Femur (tissue), 1 donor: ENCODE results near the gene PSMD11.
A peak's percentile ranks its signal among the peaks of the same experiment; 100 is the strongest.

Experiments
- DNase-seq: peaks from one replicate; pipeline ENCODE4 v3.0.0-alpha.2; 2017

PSMD11 gene

GRCh38 chr17:32491371-32492263 is 47.3 kb downstream of the PSMD11 start:
- DNase-seq, result no peak

- no peak for DNase-seq
Measured at GRCh38 chr17:32492264-32492589, 47.9 kb downstream of the PSMD11 start.

- DNase-seq, result no peak
Measured at GRCh38 chr17:32492648-32493289, 48.5 kb downstream of the PSMD11 start.

- DNase-seq, result no peak
Measured at GRCh38 chr17:32493571-32493970, 49.3 kb downstream of the PSMD11 start.

GRCh38 chr17:32493976-32494513 is 49.7 kb downstream of the PSMD11 start:
- no peak for DNase-seq

- no peak for DNase-seq
Measured at GRCh38 chr17:32494621-32495358, 50.5 kb downstream of the PSMD11 start.

- DNase-seq, result peak; percentile 74
Measured at GRCh38 chr17:32495359-32496231, 51.3 kb downstream of the PSMD11 start.

- no peak for DNase-seq
Measured at GRCh38 chr17:32496395-32497073, 52.2 kb downstream of the PSMD11 start.

- no peak for DNase-seq
Measured at GRCh38 chr17:32497431-32498205, 53.3 kb downstream of the PSMD11 start.

GRCh38 chr17:32498391-32498790 is 54.1 kb downstream of the PSMD11 start:
- no peak for DNase-seq

- no peak for DNase-seq
Measured at GRCh38 chr17:32502013-32502412, 57.7 kb downstream of the PSMD11 start.

- DNase-seq, result no peak
Measured at GRCh38 chr17:32502710-32503109, 58.4 kb downstream of the PSMD11 start.

- no peak for DNase-seq
Measured at GRCh38 chr17:32503251-32504165, 59.2 kb downstream of the PSMD11 start.

GRCh38 chr17:32504166-32504990 is 60.1 kb downstream of the PSMD11 start:
- peak; percentile 70 for DNase-seq

GRCh38 chr17:32508926-32509325 is 64.6 kb downstream of the PSMD11 start:
- no peak for DNase-seq

GRCh38 chr17:32510466-32510865 is 66.2 kb downstream of the PSMD11 start:
- no peak for DNase-seq

- no peak for DNase-seq
Measured at GRCh38 chr17:32512328-32512727, 68.0 kb downstream of the PSMD11 start.

- no peak for DNase-seq
Measured at GRCh38 chr17:32513579-32513978, 69.3 kb downstream of the PSMD11 start.

- DNase-seq, result peak; percentile 20
Measured at GRCh38 chr17:32514606-32515005, 70.3 kb downstream of the PSMD11 start.
